Measurements from ENCODE around the gene TIMM29.
"Not testable (repeated sequence)": the region's sequence is repeated elsewhere in the genome, so short reads cannot be mapped to it uniquely, and the experiment has no call there.

Gene TIMM29

DNA sequence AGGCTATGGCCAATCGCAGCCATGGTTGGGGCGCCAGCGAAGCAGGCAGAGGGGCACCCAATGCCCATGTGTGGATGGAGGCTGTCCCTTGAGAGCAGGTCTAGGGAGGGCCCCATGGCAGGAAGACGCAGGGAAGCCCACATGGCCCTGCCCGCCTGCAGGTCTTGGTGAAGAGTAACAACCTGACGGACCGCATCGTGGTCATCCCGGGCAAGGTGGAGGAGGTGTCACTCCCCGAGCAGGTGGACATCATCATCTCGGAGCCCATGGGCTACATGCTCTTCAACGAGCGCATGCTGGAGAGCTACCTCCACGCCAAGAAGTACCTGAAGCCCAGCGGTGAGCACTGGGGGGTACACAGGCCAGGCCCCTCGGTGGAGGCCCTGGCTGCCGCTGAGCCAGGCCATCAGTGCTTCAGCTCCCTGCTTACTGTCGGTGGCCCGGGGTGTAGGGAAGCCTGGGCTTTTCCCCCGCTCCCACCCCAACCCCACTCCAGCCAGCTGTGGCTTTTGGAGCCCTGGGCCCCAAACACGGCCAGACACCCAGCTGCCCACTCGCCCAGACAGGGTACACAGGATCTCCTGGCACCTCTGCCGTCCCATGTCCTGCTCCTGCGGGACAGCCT lies 14.8 kb upstream of the TIMM29 start:
- DNase-seq: no peak

DNA sequence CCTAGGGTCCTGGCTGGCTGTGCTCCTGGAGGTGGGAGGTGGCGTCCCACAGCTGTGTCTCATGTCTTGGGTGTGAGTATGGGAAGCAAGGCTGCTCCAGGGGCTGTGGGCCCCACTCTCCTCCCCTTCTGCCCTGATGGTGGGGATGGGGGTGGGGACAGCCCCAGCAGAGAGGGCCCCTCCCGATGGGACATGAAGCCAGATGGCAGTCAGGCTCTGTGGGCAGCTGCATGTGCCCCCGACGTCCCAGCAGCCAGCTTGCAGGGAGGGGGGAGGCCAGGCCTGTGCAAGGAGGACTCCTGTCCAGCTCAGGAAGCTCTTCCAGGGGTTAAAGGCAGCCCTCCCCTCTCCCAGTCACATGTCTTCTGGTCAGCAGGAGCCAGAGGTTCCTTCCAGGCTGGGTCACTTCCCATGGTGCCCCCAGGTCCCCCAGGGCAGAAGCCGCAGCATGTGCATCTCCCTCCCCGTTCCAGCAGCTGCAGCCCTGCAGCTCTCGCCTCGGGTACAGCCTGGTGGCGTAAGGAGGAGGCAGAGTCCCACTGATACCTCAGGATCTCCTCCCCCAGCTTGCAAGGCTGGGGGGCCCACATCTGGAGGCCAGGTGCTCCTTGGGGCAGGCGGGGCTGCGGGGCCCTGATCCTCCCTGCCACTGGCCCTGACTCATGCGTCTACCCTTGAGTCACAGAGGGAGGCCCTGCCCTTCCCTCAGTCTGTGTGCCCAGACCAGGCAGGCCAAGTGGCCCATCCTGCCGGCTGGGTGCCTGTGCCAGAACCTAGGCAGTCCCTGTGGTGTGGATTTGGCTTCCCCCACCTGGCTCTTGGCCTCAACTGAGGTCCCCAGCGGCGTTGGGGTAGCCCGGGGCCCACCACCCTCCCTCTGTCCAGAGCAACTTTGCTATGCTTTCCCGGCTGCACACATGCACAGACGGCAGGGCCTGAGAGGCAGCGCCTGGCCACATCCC lies 13.2 kb upstream of the TIMM29 start:
- DNase-seq: no peak

- DNase-seq: no peak
Measured at GRCh38 chr19:10916602-10917001, 12.0 kb upstream of the TIMM29 start.

DNA sequence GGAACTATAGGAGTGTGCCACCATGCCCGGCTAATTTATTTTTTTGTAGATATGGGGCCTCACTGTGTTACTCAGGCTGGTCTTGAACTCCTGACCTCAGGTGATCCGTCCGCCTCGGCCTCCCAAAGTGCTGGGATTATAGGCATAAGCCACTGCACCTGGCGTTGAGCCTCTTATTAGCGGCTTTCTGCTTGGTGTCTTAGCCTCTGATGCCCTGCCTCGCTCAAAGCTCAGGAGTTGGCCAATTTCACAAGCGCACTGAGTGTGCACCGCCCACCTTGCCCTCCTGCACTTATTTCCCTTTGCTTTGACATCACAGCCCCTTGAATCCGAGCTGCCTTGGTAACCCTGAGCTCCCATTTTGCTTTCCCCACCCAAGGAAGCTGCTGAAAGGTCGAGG lies 10.3 kb upstream of the TIMM29 start:
- DNase-seq: no peak

DNA sequence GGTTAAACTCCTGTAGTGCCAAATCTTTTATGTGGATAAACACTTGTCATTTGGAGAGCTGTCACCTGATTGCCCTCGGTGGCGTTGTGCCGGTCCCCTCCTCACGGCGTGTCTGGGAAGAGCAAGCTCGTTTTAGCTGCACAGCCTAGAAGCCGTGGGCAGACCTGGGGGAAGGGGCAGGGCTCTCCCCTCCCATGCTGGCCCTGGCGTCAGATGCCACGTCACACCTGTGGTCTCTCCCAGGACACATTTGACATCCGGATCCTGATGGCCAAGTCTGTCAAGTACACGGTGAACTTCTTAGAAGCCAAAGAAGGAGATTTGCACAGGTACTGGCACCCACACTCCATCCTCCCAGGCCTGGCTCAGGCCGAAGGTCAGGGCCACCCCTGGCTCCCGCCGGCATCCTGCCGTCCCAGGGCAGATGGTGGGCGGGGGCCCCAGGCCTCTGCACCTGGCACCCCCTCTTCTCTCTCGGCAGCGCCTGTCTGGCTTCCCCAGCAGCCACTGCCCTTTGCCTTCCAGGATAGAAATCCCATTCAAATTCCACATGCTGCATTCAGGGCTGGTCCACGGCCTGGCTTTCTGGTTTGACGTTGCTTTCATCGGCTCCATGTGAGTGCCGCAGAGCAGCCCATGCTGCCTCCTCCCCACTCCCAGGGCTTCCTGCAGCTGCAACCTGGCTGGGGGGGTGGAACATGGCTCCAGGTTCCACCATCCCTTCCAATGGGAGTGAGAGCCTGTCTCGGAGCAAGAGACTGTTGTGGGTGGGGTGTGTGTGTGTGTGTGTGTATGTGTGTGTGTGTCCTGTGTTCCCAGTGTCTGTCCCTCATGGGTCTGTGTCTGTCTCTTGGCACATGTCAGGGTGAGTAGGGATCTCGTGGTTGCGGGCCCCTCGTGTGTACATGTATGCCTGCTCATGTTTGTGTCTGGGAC lies 9.0 kb upstream of the TIMM29 start:
- DNase-seq: no peak

DNA sequence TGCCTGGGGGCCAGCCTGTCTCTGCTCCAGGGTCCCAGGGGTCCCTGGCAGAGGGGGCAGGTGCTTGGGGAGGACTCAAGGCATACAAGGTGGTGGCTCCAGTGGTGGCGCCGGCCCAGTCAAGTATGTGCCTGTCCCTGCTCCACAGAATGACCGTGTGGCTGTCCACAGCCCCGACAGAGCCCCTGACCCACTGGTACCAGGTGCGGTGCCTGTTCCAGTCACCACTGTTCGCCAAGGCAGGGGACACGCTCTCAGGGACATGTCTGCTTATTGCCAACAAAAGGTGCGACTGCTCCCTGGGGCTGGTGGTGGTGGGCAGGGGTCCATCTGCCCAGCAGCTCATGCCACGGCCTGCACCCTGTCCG lies 8.3 kb upstream of the TIMM29 start:
- DNase-seq: no peak

DNA sequence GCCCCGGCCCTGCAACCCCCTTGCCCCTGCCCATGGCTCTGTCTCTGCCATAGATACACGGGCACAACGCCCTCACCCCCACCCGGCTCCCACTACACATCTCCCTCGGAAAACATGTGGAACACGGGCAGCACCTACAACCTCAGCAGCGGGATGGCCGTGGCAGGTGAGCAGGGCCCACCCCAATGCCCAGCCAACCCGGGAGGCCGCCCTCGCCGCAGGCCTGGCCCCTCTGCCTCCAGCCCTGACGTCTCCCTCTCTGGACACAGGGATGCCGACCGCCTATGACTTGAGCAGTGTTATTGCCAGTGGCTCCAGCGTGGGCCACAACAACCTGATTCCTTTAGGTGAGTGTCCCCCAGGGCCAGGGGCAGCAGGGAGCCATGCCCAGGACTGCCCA lies 7.8 kb upstream of the TIMM29 start:
- no peak for DNase-seq

GRCh38 chr19:10921199-10921909 lies 7.3 kb upstream of the TIMM29 start:
- DNase-seq: no peak

DNA sequence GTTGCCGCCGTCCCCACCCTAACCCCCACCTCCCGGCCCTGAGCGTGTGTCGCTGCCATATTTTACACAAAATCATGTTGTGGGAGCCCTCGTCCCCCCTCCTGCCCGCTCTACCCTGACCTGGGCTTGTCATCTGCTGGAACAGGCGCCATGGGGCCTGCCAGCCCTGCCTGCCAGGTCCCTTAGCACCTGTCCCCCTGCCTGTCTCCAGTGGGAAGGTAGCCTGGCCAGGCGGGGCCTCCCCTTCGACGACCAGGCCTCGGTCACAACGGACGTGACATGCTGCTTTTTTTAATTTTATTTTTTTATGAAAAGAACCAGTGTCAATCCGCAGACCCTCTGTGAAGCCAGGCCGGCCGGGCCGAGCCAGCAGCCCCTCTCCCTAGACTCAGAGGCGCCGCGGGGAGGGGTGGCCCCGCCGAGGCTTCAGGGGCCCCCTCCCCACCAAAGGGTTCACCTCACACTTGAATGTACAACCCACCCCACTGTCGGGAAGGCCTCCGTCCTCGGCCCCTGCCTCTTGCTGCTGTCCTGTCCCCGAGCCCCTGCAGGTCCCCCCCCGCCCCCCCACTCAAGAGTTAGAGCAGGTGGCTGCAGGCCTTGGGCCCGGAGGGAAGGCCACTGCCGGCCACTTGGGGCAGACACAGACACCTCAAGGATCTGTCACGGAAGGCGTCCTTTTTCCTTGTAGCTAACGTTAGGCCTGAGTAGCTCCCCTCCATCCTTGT lies 6.5 kb upstream of the TIMM29 start:
- DNase-seq: no peak

- DNase-seq: no peak
Measured at GRCh38 chr19:10922638-10923014, 6.0 kb upstream of the TIMM29 start.

DNA sequence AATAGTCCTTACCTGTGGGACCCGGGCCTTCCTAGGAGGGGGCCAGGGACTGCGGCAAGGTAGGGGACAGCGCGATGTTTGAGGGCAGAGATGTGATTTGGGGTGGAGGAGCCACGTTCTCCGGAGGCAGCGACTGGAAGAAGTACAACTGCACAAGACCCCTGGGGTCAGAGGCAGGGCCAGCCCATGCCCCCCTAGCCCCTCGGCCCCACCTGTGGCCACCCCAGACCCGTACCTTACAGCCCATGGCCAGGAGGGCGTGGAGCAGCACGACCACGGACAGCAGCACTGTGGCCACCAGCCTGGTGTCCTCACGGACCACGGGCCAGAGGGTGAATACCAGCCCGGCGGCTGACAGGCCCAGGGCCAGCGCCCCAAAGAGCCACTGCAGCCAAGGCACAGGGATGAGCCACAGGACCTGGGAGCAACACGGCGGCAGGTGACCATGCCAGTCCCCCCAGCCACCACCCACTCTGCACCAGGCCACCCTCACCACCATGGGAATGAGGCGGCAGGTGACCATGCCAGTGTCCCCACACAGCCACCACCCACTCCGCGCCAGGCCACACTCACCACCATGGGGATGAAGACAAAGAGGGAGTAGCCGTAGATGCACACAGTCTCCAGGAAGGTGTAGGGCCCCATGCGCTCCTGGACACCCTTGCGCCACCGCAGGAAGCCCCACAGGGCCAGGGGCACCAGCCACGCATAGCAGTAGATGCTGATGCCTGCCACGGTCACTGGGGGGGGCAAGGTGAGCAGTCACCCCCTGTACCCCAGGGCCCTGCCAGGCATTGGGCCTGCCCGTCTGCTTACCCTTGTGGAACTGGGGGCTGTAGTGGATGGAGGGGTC lies 5.1 kb upstream of the TIMM29 start:
- no peak for DNase-seq

DNA sequence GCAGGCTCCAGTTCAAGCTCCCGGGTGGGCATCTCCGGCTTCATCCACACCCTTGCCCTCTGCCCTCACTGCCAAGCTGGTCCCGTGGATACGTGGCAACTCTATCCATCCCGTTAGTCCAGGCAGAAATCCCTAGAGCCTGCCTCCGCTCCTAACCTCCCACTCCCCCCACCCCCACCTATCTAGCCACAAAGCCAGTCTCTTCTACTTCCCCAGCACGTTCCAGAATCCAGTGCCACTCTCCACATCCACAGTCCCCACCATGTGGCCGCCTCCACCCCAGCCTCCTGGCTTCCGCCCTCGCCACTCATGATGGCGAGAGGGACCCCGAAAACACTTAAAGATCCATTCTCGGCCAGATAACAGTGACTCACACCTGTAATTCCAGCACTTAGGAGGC lies 4.0 kb upstream of the TIMM29 start:
- no peak for DNase-seq

DNA sequence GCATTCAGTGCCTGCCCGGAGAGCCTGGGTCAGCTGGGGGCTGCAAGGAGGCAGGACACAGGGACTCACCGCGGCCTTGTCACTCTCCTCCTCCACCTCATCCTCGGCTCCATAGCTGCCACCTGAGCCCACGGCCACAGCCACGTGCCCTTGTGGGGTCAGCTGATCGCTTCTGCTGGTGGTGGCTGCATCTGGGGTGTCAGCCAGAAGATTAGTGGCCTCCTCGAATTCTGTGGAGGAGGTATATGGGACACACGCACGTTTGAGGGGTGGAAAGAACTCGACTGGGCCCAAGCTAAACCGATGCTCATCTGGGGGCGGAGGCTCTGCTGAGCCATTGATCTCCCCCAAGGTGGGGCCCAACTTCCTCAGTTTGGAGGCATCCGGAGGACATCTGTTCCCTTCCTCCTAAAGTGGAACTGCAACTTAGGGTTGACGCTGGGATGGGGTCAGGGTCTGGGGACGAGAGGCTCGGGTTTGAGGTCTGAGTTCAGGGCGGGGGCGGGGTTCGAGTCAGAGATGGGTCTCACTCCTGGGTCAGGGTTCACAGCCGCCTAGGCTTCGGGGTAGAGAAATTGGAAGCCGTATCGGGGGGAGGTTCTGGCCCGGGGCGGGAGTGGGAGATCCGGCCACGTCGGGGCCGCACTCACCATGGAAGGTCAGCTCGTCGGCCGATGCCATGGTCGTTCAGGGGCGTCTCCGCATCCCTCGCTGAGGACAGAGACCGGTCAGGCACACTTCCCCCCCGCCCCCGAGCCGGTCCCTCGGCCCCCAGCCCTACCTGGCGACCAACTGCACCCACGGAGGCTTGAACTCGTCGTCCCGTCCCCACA lies 665 bp upstream of the TIMM29 start:
- no peak for DNase-seq

GRCh38 chr19:10929402-10929794 lies 787 bp downstream of the TIMM29 start:
- no peak for DNase-seq

DNA sequence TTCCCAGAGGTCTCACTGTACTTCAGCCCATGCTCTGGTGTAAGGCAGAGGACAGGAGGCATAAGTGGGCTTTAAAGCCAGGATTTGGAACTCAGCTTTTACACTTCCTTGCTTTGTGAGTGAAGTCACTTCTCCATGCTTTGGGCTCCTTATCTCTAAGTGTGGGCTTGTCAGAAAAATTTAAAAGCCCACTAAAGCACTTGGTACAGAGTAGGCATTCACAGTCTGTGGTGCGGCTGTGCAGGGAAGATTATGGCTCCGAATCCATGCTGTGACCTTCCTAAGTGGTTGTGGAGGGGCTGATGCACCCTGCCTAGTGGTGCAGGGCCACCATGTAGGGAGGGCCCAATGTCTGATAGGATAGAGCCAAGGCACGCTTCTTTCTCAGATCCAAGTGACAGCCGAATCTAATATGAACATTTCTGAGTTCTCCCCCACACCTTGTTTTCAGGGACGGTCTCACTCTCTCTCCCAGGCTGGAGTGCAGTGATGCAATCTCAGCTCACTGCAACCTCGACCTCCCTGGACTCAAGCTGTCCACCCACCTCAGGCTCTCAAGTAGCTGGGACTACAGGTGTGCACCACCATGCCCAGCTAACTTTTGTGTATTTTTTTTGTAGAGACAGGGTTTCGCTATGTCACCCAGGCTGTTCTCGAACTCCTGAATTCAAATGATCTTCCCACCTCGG lies 6.9 kb downstream of the TIMM29 start:
- no peak for DNase-seq

DNA sequence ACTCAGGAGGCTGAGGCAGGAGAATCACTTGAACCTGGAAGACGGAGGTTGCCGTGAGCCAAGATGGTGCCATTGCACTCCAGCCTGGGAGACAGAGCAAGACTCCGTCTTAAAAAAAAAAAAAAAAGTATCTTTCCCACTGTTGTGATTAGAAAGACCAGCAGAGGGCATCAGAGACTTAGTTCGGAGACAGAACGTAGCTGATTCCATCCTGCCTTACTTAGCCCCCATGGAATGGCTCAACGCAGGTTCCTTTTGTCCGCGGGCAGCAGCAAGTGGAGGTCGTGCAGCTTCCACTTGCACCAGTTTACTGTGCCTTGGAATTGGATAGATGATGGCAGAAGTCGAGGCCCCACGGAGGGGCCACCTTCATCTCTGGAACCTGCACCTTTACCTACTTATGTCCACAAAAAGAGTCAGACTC lies 8.1 kb downstream of the TIMM29 start:
- peak; percentile 50 for DNase-seq

GRCh38 chr19:10941649-10942048 lies 13.0 kb downstream of the TIMM29 start:
- DNase-seq: not testable (repeated sequence)

DNA sequence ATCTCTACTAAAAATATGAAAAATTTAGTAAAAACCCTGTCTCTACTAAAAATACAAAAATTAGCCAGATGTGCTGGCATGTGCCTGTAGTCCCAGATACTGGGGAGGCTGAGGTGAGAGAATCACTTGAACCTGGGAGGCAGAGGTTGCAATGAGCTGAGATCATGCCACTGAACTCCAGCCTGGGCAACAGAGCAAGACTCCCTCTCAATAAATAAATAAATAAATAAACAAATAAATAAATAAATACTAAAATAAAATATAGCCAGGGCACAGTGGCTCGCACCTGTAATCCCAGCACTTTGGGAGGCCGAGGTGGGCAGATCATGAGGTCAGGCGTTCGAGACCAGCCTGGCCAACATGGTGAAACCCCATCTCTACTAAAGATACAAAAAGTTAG lies 14.8 kb downstream of the TIMM29 start:
- DNase-seq: not testable (repeated sequence)

DNA sequence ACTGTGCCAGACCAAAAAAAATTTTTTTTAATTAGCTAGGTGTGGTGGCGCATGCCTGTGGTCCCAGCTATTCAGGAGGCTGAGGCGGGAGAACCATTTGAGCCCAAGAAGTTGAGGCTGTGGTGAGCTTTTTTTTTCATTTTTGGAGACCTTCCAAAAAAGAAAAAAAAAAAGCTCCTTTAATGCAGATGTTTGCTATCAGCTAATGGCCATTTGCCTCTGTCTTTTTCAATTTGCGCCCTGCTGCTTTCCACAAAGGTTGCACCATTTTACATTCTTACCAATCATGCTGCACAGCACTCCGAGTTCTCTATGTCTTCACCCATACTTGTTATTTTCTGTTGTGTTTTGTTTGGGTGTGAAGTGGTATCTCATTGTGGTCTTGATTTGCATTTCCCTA lies 16.7 kb downstream of the TIMM29 start:
- DNase-seq: no peak
